Fibroblast of lung (primary cell): ENCODE measurements around the gene C1GALT1.

Experiments
- EZH2 ChIP-seq: IDR thresholded peaks from 2 replicates; pipeline ENCODE4 v1.5.1; 2012; ENCODE audit warnings: low read length, control low read depth, mild to moderate bottlenecking; ENCODE audit errors: missing control alignments
- TF ChIP-seq, protein P1 (sequence below), 2 donors: IDR thresholded peaks in 1 of 2; conservative IDR thresholded peaks in 1 of 2; 1 replicate in 1 of 2; 2 replicates in 1 of 2; pipeline ENCODE4 v1.5.1; 2011 to 2012; ENCODE audit warnings: low read length in 2 of 2, control low read depth in 1 of 2, inconsistent platforms in 1 of 2, low read depth in 1 of 2, mild to moderate bottlenecking in 1 of 2

GRCh38 chr7:7208520-7208919, 26.2 kb downstream of the C1GALT1 start:
- TF ChIP-seq, protein P1, sequence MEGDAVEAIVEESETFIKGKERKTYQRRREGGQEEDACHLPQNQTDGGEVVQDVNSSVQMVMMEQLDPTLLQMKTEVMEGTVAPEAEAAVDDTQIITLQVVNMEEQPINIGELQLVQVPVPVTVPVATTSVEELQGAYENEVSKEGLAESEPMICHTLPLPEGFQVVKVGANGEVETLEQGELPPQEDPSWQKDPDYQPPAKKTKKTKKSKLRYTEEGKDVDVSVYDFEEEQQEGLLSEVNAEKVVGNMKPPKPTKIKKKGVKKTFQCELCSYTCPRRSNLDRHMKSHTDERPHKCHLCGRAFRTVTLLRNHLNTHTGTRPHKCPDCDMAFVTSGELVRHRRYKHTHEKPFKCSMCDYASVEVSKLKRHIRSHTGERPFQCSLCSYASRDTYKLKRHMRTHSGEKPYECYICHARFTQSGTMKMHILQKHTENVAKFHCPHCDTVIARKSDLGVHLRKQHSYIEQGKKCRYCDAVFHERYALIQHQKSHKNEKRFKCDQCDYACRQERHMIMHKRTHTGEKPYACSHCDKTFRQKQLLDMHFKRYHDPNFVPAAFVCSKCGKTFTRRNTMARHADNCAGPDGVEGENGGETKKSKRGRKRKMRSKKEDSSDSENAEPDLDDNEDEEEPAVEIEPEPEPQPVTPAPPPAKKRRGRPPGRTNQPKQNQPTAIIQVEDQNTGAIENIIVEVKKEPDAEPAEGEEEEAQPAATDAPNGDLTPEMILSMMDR (conservative IDR thresholded peaks at IDR 0.05 in 1 of 2, IDR thresholded peaks at IDR 0.05 in 1 of 2; ENCODE audit: low read depth in 1 of 2, low read length in 2 of 2) = no peak
- no peak for TF ChIP-seq EZH2
